GM12874 (cell line): Measurements from ENCODE around the gene CFAP61.

ENCODE experiments used
- TF ChIP-seq, protein P1 (sequence below): IDR thresholded peaks from 2 replicates; pipeline ENCODE4 v1.5.1; 2011; ENCODE audit warnings: low read depth, mild to moderate bottlenecking, control low read depth, low read length, moderate library complexity; ENCODE audit not compliant: insufficient read depth

CFAP61 gene

DNA sequence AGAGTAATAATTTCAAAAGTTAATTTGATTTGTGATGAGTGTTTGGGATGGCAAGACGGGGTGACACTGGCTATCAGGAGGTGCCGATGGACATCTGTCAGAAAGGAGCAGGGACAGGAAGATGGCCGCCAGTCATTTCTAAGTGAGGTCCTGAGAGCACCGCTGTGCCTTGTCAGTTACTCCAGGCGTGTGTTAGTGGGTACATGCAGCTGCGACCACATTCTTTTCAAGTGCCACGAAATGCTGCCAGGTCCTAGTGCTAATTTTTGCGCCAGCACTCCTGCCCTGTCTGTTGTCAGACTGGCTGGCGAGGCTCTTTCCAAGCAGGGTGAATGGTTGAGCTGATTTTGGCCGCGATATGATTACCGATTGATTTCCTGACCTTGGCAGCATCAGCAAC is 251.0 kb downstream of the CFAP61 start:
- TF ChIP-seq, protein P1, sequence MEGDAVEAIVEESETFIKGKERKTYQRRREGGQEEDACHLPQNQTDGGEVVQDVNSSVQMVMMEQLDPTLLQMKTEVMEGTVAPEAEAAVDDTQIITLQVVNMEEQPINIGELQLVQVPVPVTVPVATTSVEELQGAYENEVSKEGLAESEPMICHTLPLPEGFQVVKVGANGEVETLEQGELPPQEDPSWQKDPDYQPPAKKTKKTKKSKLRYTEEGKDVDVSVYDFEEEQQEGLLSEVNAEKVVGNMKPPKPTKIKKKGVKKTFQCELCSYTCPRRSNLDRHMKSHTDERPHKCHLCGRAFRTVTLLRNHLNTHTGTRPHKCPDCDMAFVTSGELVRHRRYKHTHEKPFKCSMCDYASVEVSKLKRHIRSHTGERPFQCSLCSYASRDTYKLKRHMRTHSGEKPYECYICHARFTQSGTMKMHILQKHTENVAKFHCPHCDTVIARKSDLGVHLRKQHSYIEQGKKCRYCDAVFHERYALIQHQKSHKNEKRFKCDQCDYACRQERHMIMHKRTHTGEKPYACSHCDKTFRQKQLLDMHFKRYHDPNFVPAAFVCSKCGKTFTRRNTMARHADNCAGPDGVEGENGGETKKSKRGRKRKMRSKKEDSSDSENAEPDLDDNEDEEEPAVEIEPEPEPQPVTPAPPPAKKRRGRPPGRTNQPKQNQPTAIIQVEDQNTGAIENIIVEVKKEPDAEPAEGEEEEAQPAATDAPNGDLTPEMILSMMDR: no peak

DNA sequence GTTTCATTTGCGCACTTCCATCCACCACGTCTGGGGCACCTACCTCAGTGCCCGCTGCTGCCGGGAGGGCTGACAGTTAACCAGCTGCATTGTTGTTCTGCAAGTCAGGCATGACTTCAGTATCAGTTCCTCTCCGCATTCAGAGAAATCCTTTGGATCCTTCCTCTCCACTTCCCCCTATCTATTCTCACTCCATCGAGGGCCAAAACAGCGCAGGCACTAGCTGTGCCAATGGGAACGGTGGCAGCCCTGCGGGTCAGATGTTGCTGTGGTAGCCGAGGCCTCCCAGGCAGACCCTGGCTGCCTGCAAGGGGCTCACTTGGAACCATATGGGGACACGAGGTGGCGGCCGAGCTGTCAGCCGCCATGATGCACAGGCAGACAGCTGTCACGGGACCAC is 251.4 kb downstream of the CFAP61 start:
- TF ChIP-seq, protein P1: no peak

DNA sequence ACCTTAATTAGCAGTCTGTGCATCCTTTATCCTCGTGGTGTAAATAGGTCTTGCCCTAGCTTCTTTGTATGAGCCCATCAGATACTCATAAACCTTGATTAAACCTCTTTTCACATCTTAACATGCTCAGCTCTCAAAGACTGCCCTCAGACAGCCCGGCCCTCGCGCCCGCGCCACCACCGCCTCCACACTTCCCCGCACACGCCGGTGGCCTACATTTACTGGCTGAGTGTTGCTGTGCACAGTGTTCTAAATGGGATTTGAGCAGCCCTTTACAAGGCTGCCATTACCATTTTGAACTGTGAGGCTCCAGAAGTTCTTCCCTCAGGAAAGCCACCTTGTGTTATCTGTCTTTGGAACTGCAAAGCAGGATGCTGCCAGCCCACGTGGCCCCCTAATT is 252.6 kb downstream of the CFAP61 start:
- TF ChIP-seq, protein P1: no peak

DNA sequence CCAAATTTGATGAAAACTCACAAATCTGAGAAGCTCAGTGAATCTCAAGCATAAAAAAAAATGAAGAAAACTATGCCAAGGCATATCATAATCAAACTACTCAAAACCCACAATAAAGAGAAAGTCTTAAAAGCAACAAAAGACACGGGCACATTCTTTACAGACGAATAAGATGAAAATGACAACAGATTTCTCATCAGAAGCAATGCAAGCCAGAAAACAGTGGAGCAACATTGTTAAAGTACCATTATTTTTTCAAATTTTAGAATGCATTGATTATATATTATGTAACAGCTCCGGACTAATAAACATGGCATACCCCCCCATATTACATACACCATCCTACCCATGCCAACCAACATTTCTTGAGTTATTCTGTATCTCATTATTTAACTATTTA is 260.2 kb downstream of the CFAP61 start:
- TF ChIP-seq, protein P1: no peak

DNA sequence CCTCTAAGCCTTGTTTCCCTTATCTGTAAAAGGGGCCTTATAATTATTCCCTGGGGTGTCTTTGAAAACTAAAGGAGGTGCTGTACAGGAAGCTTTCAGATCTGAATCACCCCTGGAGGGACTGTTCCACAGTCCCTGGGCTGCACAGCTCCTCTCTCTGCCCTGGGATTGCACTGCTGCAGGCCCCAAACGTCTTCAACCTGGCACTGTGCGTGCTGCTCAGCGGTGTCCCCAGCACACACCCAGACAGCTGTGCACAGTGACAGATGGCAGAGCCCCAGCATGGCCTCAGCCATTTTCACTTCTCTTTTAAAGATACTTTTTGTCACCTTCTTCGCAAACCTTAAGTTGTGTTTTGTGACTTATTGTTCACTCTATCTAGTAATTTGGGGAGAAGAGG is 264.9 kb downstream of the CFAP61 start:
- TF ChIP-seq, protein P1: no peak

DNA sequence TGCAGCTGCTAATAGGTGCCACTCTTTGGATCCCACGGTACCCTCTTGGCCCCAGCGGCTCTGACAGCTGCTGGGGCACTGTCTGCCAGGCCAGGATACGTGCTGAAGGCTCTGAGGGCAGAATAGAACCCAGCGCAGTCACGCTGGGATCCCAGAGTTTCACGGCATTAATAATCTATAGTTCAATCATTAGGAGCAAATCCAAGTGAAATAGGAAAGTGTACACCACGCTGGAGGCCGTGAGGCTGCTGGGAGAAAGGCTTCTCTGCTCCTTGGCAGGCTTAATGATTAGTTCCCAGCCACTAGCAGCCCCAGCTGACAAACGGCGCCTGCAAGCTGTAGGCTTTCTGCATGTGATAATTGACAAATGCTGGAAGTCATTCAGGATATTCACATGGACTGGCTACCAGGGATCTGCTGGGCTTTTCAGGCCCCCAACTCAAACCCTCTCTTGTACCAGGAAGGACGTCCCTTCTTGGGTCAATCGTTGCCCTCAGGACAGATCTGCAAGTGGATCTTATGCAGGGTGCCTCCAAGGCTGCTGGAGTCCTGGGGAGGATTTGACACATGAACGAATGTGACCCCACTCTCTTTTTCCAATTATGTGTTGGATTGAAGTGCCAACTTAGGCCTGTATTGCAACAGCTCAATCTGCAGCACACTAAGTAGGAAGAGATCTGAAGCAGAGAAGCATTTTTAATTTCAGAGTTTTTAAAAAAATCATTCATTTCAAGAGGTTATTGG is 265.5 kb downstream of the CFAP61 start:
- TF ChIP-seq, protein P1: no peak

DNA sequence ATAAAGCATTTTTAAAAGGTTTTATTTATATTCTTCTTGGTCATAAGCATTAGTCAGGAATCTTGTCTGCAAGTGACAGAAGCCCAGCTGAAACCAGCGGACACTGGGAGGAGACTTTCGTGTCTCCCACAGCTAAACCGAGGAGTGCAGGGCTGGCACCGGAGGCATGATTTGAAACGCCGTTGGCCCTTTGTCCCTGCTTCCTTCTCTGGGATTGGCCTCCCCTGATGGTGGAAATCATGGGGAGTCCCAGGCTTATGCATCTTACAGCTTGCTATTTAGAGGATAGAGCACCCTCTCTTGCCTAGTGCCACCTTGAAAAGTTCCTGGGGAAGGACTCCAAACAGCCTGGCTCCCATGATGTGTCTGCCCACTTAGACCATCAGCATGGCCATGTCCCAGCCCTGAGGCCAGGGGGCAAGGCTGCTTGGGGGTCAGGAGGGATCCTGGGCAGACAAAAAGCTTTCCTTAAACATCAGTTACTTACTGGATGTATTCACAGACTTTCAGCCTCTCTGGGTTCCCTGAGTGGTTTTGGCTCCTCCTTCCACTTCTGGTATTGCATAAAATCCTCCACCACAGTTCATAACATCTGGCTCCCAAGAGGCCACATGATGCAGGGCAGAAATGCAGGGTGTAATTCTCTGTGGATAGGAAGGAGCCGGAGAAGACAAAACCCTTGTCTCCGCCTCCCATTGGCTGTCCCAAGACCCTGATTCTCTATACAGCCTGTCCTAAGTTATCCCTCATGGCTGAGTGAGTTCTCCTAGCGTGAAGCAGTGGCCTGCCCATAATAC is 266.2 kb downstream of the CFAP61 start:
- TF ChIP-seq, protein P1: no peak
